Measurements from ENCODE around the gene ITPK1. TPM values are rescaled to one million over a fixed set of nuclear protein-coding genes. Genes with fewer than 3 reads are reported as not detected.

Gene ITPK1
- total RNA-seq, 1 donor from 2014 or later, result 30.5 TPM

DNA sequence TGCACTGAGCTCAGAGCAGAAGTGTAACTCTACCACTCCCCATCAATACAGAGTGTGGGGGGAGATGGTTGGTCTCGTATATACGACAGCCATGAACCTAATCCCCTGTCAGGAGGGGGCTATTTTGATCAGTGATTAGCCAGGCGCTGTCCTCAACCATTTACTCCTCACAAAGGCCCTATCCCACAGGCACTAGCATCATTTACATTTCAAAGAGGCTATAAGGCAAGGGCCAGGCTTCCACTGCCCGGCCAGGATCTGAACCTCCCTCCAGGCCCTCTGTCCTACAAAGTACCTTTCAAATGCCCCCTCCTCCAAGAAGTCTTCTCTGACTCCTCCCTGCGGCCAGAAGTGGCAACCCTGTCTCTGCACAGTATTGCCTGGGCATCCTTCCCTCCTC is 74.7 kb downstream of the ITPK1 start:
- no peaks in the 10 kb centered on the region for H3K9me3 Mint-ChIP-seq
- no peak overlapping the region for H3K4me3 Mint-ChIP-seq
- TF ChIP-seq, protein P1, sequence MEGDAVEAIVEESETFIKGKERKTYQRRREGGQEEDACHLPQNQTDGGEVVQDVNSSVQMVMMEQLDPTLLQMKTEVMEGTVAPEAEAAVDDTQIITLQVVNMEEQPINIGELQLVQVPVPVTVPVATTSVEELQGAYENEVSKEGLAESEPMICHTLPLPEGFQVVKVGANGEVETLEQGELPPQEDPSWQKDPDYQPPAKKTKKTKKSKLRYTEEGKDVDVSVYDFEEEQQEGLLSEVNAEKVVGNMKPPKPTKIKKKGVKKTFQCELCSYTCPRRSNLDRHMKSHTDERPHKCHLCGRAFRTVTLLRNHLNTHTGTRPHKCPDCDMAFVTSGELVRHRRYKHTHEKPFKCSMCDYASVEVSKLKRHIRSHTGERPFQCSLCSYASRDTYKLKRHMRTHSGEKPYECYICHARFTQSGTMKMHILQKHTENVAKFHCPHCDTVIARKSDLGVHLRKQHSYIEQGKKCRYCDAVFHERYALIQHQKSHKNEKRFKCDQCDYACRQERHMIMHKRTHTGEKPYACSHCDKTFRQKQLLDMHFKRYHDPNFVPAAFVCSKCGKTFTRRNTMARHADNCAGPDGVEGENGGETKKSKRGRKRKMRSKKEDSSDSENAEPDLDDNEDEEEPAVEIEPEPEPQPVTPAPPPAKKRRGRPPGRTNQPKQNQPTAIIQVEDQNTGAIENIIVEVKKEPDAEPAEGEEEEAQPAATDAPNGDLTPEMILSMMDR (IDR thresholded peaks at IDR 0.05; ENCODE audit: unreplicated experiment), result no peak
- H3K27me3 Mint-ChIP-seq (ENCODE audit: low read depth), result no peaks in the 10 kb centered on the region
- H3K4me1 Mint-ChIP-seq, result peaks cover 21% of the 10 kb centered on the region
- DNase-seq (ENCODE audit: low spot score in 2 of 2, unreplicated experiment in 2 of 2), result no peak
- no peak overlapping the region for H3K27ac Mint-ChIP-seq
- no peaks in the 10 kb centered on the region for H3K36me3 Mint-ChIP-seq

DNA sequence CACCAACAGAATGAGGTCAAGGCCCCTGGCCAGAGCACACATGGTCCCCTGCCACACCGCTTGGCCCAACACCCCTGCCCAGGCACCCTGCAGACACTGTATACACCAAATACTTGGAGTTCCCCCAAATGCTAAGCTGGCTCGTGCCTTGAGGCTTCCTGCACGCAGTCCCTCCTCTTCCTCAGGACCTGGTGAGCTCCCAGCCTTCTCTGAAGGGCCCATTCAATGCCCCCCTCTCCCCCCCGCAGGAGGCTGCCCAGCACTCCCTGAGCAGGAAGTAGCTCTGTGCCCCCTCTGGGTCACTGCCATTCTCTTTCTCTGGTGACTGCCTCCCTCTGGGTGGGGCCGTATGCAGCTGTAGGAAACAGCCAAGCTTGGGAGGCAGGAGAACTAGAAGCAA is 75.3 kb downstream of the ITPK1 start:
- Mint-ChIP-seq H3K9me3 (no peaks in the 10 kb centered on the region), H3K4me1 (peaks cover 19% of the 10 kb centered on the region), H3K4me3 (no peak overlapping the region), H3K27me3 (ENCODE audit: low read depth) (no peaks in the 10 kb centered on the region), H3K27ac (no peak overlapping the region), H3K36me3 (no peaks in the 10 kb centered on the region)
- TF ChIP-seq, protein P1 (IDR thresholded peaks at IDR 0.05; ENCODE audit: unreplicated experiment), result no peak
- no peak for DNase-seq (ENCODE audit: low spot score in 2 of 2, unreplicated experiment in 2 of 2)

DNA sequence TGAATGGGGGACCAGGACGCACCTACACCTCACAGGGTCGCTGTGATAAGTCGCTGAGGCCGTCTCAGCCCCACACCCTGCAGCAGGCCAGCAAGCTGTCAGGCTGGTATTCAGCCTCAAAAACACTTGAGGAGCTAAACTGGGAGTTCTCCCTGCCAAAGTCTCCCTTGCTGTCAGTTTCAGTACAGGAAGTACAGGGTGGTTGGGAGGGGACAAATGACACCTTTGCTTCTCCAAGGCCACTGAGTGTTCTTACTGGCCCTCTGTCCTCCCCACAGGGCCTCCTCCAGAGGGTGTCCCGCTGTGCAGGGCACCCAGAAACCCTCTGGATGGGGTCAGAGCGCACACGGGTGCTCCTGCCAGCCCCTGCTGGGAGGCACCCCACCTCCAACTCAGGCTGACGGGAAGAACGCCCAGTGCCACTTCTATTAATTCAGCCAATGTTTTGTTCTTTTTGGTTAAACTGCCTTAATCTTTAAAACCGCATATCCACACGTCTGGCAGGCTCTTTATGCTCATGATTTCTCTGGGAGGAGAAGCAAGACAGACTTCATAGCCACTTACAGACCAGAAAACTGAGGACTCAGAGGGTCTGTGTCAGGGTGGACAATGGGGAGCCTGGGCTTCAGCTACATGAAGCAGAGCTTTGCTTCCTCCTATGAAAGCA is 75.9 kb downstream of the ITPK1 start:
- TF ChIP-seq, protein P1 (IDR thresholded peaks at IDR 0.05; ENCODE audit: unreplicated experiment), result no peak
- Mint-ChIP-seq H3K4me1 (peaks cover 15% of the 10 kb centered on the region), H3K4me3 (no peak overlapping the region), H3K27me3 (ENCODE audit: low read depth) (no peaks in the 10 kb centered on the region), H3K9me3 (no peaks in the 10 kb centered on the region), H3K27ac (no peak overlapping the region), H3K36me3 (no peaks in the 10 kb centered on the region)
- DNase-seq (ENCODE audit: low spot score in 2 of 2, unreplicated experiment in 2 of 2), result no peak

DNA sequence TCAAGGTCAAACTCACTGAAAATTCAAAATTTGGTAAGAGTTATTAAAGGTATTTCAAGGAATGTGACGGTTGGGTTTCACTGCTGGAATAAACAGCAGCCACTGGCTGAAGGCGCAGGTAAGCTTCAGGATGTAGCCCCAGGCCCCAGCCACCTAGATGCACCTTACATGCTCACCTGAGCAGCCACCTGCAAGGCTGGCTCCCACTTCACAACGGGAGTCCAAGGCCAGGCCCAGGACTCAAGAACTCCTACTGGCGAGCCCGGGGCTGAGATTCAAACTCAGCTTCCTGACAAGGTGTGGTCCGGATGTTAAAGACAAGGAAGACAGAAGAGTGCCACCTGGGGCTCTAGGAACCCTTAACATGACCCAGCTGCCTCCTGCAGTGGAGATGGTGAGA is 78.4 kb downstream of the ITPK1 start:
- no peak overlapping the region for H3K27ac Mint-ChIP-seq
- H3K4me3 Mint-ChIP-seq, result no peak overlapping the region
- DNase-seq (ENCODE audit: low spot score in 2 of 2, unreplicated experiment in 2 of 2), result no peak
- TF ChIP-seq, protein P1 (IDR thresholded peaks at IDR 0.05; ENCODE audit: unreplicated experiment), result no peak
- H3K4me1 Mint-ChIP-seq, result peaks cover 17% of the 10 kb centered on the region
- H3K9me3 Mint-ChIP-seq, result no peaks in the 10 kb centered on the region
- H3K27me3 Mint-ChIP-seq (ENCODE audit: low read depth), result no peaks in the 10 kb centered on the region
- H3K36me3 Mint-ChIP-seq, result no peaks in the 10 kb centered on the region

DNA sequence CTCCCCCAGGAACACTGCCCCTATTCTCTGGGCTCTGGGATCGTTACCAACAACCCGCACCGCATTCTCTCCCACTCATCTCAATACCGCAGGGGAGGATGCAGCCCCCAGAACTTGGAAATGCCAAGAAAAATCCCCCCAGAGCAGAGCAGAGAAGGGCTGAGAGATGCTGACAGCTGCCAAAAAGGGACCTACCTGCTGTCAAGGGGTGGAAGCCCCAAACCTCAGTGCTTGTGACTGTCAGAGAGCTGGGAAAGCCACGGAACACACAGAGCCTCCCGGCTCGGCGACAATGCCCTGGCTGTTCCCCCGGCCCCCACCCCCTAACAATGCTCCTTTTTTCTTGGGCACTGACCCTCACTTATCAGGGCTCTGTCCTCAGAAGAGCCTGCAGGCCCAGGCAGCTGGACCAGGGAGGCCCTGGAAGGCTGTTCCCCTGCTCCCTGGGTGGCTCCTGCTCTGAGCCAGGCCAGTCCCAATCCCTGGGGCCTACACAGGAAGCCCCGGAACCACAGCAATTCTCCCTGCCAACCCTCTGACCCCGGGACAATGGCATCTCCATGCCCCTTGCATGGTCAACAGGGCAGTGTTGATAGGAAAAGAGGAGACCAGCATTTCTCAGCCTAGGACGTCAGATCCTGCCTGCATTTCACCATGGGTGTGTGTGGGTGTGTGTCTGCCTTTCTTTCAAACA is 78.9 kb downstream of the ITPK1 start:
- Mint-ChIP-seq H3K4me3 (no peak overlapping the region), H3K27me3 (ENCODE audit: low read depth) (no peaks in the 10 kb centered on the region), H3K9me3 (no peaks in the 10 kb centered on the region), H3K27ac (no peak overlapping the region), H3K4me1 (peaks cover 19% of the 10 kb centered on the region), H3K36me3 (no peaks in the 10 kb centered on the region)
- TF ChIP-seq, protein P1 (IDR thresholded peaks at IDR 0.05; ENCODE audit: unreplicated experiment), result no peak
- no peak for DNase-seq (ENCODE audit: low spot score in 2 of 2, unreplicated experiment in 2 of 2)

Measured in mesothelial cell of epicardium (in vitro differentiated cells).